Stimulated activated CD4-positive, alpha-beta T cell treated with anti-CD3 and anti-CD28 coated beads, Interleukin-4, amount 100 ng/mL, for 1 hour (primary cell): ENCODE results near the gene C15orf61.

Experiments used
- DNase-seq: peaks from one replicate; pipeline ENCODE4 v3.0.0-alpha.2; 2020

C15orf61 gene

DNA sequence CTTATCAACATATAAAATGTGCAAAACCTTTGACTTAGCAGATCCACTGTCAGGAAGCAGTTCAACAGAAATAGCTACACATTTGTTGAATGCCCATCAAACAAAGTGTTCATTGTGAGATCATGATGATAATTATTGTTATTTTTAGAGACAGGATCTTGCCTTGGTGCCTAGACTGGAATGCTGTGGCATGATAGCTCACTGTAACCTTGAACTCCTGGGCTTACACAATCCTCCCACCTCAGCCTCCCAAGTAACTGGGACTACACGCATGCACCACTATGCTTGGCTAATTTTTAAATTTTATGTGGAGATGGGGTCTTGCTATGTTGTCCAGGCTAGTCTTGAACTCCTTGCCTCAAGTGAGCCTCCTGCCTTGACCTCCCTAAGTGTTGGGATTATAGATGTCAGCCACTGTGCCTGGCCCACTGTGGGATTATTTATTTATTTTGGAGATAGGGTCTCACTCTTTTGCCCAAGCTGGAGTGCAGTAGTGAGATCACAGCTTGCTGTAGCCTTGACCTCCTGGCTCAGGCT lies 30.3 kb downstream of the C15orf61 start:
- no peak for DNase-seq

DNA sequence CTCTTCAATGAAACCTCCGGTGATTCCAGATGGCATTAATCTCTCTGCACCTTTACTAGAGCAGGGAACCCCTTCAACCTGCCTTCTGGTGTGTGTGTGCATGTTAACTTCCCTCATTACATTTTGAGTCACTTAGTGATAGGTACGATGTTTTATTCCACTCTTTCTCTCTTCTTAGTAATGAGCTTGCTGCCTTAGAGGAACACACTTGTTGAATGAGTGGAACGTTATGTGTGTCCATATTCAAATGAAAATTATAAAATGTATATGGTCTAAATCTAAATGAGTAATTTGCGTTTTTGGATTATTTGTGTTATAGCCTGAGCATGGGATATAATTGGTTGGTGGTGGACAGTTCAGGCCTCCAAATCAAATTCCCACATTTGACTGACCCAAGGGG lies 33.6 kb downstream of the C15orf61 start:
- no peak for DNase-seq

DNA sequence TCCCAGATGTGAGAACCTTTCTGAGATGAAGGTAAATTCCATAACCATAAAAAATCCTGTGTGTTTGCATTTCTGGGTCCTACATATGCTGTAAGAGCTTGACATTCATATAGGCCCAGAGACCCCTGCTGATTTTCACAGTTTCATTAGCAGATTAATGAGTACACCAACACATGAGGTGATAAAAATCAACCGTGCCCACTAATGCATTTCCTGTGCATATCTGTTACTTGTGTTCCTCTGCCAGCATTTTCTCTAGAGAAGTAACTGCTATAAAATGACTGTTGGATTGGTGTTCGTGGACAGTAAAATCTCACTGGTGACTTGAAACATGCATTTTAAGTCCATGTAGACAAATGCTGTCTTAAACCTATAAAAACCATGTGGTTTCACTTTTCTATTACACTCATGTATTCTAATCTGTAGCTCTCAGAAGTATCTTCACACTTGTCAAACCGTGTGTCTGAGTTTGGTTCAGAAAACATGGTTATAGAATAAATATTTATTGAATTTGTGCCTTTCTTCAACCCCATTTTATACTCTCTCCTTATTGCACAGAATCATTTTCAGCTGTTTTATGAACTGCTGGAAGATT lies 36.1 kb downstream of the C15orf61 start:
- DNase-seq: no peak

- DNase-seq: no peak
These were observed 37.6 kb downstream of the C15orf61 start for GRCh38 chr15:67558502-67558901.

DNA sequence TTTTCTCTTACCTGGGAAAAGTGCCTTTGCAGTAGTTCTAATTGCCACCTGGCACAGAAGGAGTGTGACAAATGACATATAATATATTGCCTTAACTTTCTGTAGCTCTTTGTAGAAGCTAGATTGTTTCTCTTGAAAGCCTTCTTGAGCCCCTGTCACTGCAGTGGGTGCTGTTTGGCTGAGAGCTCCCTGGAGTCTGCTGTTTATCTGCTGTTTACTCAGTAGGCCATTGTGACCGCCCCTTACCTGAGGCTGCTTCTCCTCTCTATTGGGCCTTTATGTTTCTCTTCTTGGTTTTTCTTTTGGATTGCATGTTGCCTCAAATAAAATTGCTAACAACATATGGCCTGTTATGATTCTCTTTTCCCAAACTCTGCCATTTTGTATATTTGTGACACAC lies 38.2 kb downstream of the C15orf61 start:
- DNase-seq: no peak

GRCh38 chr15:67559576-67559975 lies 38.6 kb downstream of the C15orf61 start:
- no peak for DNase-seq

GRCh38 chr15:67560320-67560719 lies 39.4 kb downstream of the C15orf61 start:
- DNase-seq: no peak

DNA sequence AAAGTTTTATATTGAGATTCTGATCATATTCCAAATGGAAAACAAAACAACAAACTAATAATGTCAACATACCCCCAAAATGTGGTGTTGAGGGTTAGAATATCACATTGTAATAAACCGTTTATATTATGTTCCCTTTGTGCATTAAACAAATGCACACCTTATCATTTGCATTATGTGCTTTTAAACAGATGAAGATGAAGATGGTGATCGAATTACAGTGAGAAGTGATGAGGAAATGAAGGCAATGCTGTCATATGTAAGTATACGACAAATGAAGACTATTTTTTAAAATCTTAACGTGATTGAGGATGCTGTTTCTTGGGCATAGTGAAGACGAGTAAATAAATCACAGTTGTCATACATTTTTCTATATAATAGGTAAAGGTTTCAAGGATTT lies 42.2 kb downstream of the C15orf61 start:
- no peak for DNase-seq

GRCh38 chr15:67564021-67564967 lies 43.4 kb downstream of the C15orf61 start:
- no peak for DNase-seq

- DNase-seq: no peak
These were observed 44.0 kb downstream of the C15orf61 start for GRCh38 chr15:67564968-67565345.

GRCh38 chr15:67569668-67570067 lies 48.7 kb downstream of the C15orf61 start:
- no peak for DNase-seq

DNA sequence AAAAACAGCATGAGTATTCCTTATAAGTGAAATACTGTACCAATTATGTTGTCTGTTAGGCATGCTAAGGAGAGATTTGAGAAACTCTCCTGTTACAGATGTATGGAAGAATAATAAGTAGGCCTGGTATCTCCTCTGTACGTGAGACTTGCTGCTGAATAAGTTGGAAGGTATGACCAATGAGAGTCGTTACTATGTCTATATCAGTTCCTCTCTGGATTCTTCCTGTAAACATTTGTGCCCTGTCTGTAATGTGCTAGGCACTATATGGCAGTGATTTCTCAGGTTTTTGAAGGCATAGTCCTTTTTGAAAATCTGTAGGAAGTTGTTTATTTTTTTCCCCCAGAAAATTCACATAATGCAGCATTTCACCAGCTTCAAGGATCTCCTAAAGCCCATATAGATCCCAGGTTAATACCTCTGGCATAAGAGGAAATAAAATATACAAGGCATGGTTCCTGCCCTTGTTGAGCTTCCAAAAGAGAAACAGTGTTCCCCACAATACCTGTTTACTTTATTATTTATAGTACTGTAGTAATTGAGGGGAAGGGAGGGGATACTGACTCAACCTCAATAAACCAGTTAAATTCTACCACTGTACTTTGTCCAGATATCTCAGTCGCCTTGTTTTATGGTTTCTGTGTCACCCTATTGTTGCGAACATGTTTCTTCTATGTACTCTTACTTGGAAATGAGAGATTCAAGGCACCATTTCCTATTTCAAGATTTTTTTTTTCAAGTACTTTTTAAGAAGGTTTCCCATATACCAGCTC lies 50.1 kb downstream of the C15orf61 start:
- no peak for DNase-seq

DNA sequence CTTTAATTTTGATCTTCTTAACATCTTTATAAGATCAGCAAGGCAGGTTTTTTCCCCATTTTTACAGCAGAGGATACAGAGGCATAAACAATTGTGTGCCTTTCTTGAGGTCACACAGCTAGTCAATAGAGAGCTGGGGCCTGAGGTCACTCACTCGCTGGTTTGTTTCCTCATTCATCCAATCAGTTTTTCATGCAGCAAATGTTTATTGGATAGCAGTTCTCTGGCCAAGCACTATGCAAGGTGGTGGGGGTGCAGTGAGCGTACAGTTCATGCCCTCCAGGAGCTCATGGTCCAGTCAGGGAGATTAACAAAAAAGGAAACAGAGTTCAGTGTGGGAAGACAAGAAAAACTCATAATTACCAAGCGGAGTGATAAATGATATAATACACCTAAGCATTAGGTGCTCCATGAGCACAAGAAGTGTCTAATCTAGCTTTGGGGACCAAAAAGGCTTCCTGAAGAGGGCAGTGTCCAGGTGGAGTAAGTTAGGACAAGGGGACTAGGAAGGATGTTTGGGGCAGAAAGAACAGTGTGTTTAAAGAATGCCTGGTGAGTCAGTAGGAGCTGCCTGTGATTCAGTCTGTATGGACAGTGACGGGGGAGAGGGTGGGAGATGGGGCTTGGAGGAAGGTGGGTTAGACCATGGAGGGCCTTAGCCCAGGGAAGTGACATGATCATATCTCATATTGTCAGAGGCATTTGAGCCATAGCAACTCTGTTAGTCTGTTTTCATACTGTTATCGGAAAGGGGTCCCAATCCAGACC lies 50.9 kb downstream of the C15orf61 start:
- DNase-seq: no peak

DNA sequence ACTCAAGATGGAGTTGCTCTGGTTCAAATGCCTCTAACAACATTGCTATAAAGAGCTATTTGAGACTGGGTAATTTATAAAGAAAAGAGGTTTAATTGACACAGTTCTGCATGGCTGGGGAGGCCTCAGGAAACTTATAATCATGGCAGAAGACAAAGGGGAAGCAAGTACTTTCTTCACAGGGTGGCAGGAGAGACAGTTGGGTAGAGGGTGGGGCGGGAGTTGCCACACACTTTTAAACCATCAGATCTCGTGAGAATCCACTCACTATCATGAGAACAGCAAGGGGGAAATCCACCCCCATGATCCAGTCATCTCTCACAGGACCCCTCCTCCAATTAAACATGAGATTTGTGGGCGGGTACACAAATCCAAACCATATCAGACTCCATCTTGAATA lies 52.3 kb downstream of the C15orf61 start:
- DNase-seq: no peak

- DNase-seq: no peak
These were observed 54.1 kb downstream of the C15orf61 start for GRCh38 chr15:67575039-67575502.

DNA sequence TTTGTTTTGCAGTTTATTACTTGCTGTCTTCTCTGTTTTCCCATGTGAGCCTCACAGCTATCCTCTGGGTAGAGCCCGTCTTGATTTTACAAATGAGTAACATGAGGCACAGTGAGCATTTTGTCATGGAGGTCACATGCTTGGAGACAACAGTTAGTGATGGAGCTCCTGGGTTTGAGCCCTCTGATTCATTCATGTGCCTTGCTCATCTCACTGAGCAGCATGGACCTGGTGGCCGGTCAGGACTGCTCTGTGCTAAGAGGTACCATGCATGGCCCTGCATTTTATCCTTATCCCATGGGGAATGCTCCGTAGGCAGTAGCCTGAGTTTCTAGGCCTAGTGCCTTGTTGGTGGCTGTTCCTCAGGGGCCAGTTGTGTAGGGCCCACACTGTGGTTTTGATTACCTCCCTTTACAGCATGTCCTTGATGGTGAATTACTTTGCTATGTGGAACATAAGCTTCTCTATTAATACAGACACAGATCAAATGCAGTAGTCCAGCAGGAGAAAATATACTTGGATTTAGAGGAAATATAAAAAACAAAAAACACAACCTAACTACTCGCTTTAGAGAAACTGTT lies 57.2 kb downstream of the C15orf61 start:
- DNase-seq: no peak

DNA sequence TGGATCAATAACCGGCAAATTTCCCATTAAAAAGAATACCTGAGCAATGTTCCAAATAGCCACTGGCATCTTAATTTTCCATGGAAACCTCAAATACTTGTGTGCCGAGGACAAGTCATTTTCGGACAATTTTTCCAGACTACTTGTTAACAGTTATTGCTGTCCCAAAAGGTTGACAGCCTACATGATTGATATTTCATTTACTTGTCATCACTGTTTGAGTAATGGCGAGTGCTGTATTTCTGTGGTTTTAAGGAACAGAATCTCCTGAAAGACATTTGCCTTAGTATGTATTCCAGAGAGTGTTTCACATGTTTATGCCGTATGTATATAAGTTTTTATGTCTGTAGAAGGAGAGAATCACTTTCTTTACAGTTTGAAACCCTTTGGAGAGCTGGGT lies 58.2 kb downstream of the C15orf61 start:
- DNase-seq: no peak
